AG08396 (cell line): ENCODE data around the gene BTBD1.
"Not testable (repeated sequence)": the region's sequence is repeated elsewhere in the genome, so short reads cannot be mapped to it uniquely, and the experiment has no call there.

Experiments
- DNase-seq: peaks from one replicate; pipeline ENCODE4 v3.0.0; 2012; ENCODE audit warnings: low spot score, mixed read lengths

BTBD1 gene

DNA sequence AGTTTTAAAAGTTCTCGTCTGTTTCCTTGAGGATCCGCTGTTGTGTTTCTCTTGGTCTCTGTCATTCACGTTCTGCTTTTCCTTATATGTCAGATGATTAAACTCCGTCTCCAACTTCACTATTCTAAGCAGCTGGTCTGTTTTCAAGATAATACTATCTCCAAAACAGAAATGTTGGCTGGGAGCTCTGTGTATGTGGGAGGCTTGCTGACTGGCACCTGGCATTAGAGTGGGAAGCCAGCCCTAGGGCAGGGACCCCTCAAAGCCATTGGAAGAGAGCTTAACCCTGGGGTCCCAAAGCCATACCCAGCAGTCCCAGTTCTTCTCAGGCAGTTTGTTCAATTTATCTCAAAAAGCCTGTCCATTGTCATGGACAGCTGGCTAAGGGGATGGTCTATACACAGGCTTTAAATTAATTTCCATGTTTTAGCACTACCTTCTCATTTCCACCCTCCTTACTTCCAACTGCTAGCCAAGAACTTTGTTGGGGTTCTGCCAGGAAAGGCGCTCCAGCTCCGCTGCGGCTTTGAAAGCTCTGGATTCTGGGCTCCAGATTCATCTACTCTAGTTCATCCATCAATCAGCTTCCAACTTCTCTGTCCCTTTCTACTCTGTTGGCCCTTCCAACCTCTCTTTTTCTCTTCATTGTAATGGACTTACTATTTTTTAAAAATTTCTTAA is 9.2 kb downstream of the BTBD1 start:
- DNase-seq, result no peak

GRCh38 chr15:83057002-83057401 is 10.1 kb downstream of the BTBD1 start:
- no peak for DNase-seq

DNA sequence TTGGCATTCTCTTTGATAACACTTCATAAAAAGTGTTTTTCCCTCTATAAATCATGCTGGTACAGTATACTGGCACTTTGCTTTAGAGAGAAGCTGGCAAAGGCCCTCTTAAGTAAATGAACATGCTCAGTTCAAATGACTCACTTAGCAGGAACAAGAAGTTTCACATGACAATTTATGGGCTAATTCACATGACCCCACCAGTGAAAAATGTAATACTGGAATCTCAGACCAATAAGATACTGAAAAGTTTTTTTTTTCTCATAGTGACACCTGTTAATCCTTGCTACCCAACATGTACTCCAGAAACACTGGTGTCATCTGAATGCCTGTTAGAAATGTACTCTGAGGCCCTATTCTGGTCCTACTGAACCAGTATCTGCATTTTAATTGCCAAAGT is 13.9 kb downstream of the BTBD1 start:
- peak; percentile 71 for DNase-seq

GRCh38 chr15:83046558-83047127 is 20.4 kb downstream of the BTBD1 start:
- peak; percentile 58 for DNase-seq

- DNase-seq, result no peak
Measured at GRCh38 chr15:83044156-83044555, 22.9 kb downstream of the BTBD1 start.

- no peak for DNase-seq
Measured at GRCh38 chr15:83039206-83039605, 27.8 kb downstream of the BTBD1 start.

DNA sequence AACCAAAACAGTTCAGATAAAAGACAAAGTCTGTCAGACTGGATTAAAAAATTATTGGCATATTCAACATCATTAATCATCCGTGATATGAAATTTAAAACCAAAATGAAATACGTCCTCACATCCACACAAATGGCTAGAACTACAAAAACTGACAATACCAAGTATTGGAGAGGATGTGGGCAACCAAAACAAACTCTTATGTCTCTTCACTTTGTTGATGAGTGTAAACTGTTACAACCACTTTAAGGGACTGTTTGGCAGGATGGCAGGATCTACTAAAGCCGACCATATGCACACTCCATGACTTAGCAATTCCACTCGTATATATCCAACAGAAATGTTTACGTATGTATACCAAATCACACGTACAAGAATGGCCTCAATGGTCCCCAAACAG is 30.8 kb downstream of the BTBD1 start:
- DNase-seq, result no peak

GRCh38 chr15:83031234-83031633 is 35.8 kb downstream of the BTBD1 start:
- DNase-seq, result not testable (repeated sequence)

DNA sequence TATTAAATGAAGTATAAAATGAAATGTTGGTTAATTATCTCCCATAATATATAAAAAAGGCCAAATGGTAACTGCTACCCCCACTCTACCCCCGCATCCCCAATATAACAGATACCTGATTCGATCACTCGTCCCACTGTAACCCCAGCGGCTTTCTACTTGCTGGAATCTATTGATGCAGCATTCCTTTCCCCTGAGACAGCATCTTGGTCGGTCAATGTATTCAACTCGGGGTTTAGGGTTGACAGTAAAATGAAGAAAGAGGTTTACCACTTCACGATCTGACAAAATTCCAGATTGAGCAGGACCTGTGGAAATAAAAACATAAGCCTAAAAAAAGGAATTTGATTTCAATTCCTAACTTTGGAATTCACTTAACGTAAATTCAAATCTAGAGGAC is 37.0 kb downstream of the BTBD1 start:
- no peak for DNase-seq

DNA sequence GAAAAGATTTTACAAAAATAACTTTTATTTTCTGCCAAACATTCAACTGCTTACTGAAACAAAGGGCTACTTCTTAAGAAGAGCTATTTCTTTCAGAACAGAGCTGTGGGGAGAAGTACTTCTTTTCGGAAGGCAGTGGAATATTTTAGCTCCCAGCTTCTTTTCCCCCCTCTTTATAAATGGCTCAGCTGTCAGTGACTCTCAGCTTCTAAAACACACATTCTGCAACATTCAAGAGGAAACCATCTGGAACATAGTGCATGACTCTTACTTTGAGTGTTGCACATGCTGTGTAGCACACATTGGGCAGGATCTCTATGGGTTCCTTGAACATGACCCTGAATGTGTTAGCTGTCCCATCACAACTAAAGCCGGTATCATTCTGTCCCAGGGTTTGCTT is 48.6 kb downstream of the BTBD1 start:
- DNase-seq, result no peak

GRCh38 chr15:83016906-83017305 is 50.1 kb downstream of the BTBD1 start:
- DNase-seq, result no peak

GRCh38 chr15:83015361-83015760 is 51.7 kb downstream of the BTBD1 start:
- no peak for DNase-seq

- DNase-seq, result no peak
Measured at GRCh38 chr15:83014205-83014653, 52.8 kb downstream of the BTBD1 start.

DNA sequence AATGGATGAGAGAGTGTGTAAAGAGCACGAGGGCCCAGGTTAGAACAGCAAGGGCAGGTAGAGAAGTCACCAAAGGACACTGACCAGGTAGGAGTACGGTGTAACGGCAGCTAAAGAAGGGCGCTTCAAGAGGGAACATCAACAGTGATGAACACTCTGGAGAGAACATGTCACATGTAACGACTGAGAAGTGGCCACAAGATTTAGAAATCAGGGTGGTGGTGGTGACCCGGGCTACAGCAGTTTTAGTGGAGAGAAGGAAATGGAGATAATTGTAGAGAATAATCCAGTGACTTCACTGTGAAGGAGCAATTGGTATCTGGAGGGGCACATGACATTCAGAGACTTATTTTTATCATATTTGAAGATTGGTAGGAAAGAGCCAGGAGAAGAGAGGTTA is 54.4 kb downstream of the BTBD1 start:
- DNase-seq, result no peak

DNA sequence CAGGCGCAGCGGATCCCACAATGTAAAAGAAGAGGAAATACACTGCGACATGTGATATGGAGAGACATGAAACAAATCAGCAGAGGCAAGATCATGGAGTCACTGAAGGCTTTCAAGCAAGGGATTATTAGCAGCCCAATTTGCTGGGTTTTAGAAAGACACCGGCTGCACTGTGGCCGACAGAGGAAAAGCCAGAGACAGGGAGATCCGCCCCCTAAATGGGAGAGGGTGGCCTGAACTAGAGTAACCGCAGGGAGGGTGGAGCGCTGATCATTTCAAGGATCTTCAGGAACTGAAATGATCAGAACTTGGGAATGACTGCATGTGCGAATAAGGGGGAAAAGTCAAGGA is 55.0 kb downstream of the BTBD1 start:
- no peak for DNase-seq

GRCh38 chr15:83011271-83012075 is 55.6 kb downstream of the BTBD1 start, which contains the start of gene C15orf40:
C15orf40 (minus strand) TSS chr15:83011639; CDS start chr15:83011607, 32 bp downstream.
- DNase-seq, result peak; percentile 97

GRCh38 chr15:83010709-83011270 is 56.3 kb downstream of the BTBD1 start:
- peak; percentile 89 for DNase-seq

DNA sequence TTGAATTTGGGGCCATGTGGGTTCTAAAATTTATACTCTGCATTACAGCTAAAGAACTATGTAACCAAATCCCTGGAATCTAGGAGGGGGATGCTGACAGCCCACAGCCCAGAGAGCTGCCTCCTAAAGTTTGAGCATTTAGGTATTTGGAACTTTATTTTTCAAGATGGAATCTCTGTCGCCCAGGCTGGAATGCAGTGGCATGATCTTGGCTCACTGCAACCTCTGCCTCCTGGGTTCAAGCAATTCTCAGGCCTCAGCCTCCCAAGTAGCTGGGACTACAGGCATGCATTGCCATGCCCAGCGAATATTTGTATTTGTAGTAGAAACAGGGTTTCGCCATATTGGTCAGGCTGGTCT is 66.4 kb downstream of the BTBD1 start:
- not testable (repeated sequence) for DNase-seq

- peak; percentile 69 for DNase-seq
Measured at GRCh38 chr15:82999905-83000671, 67.0 kb downstream of the BTBD1 start.

- DNase-seq, result no peak
Measured at GRCh38 chr15:82999426-82999825, 67.6 kb downstream of the BTBD1 start.

DNA sequence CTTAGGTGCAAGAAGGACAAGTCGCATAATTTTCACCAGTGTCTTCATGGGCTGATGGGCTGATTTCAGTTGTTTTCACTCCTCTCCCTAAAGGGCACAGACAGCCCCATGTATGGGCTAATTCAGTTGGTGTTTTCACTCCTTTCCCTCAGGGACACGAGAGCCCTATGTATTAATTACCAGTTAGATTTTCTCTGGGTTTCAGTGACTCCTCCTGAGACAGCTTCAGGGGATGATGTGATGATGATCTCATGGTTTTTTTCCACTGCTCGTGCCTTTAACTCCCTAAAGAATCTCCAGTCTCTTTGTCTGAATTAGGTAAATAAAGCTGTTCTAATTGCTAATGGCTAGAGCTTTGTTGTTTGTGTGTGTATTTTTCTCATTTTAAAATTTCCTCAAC is 71.1 kb downstream of the BTBD1 start:
- DNase-seq, result peak; percentile 38

DNA sequence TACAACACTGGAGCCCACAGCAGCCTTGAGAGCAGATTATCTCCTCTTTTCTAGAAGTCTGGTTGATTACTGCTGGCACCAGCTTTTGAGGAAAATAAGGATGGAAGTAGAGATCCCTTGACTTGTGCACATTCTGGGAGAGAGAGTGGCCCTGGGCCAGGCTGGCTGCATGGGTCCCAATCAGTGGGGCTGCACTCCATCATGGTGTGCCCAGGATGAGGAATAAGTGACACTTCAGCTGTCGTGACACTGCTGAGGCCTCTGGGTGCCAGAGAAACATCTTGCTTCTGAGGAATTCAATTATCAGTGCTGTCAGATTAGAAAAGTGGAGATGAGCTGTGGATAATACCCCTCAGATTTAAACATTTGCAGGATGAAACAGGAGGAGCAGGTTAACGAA is 72.0 kb downstream of the BTBD1 start:
- DNase-seq, result no peak
